Lung microvascular endothelial cell (primary cell): ENCODE measurements around the gene ZNF763. TPM values are rescaled to one million over a fixed set of nuclear protein-coding genes. Genes with fewer than 3 reads are reported as not detected.
"Not testable (repeated sequence)": the region's sequence is repeated elsewhere in the genome, so short reads cannot be mapped to it uniquely, and the experiment has no call there.

Experiments
- DNase-seq, 2 donors: peaks; one replicate each; pipeline versions ENCODE4 v3.0.0 to v3.0.0-alpha.2; 2010; ENCODE audit warnings: low read depth in 2 of 2
- total RNA-seq: library from RNA; depleted of rRNA; stranded (reverse); fragments of >200 nt; gene quantifications from 2 replicates; pipeline ENCODE4 v1.2.1, GENCODE V29; 2014

Gene ZNF763
- total RNA-seq = 0.65 and 0.79 TPM in 2 replicates

- peak; percentile 51 to 84 for DNase-seq
Measured at GRCh38 chr19:11964858-11965645, at the start of gene ZNF763. Gene ZNF763 (plus strand): TSS chr19:11965040. CDS start chr19:11965209, 169 bp downstream.

GRCh38 chr19:11921852-11922495 lies 42.9 kb upstream of the ZNF763 start:
- DNase-seq = no peak

DNA sequence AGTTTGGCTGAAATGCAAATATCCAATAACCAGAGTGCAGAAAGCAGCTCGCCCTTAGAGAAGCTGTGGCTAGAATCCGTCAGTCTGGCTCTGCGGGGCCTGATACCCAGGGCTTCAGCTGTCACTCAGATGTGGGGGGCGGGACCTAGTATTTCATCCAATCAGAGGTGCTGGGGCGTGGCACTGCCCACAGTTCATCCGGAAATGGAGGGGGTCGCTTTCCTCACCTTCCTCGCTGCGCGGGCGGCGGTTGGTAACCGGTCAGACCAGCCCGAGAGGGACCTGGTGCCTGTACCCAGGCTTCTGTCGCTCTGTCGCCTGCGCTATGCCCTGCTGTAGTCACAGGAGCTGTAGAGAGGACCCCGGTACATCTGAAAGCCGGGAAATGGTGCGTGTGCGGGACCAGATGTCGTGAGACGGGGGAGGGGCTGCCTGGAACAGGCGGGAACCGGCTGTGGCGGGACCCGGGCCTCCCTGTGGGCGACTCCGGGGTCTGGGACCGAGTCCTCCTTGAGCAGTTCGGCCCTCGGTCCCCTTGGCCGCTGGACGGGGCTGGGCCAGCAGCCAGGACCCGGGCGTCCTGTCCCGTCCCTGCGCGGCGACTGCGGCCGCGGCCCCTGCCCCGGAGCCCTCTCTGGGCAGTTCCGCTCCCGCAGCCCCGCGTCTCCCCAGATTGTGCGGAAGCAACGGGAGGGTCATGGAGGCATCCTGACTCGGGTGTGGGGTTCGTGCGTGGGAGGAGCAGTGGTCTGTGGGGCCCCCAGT lies 39.8 kb upstream of the ZNF763 start, which contains the start of gene ZNF700:
Gene ZNF700 (plus strand): TSS at position 222 of the 765 bp plus-strand sequence. CDS start 104 bp downstream, at position 326.
- DNase-seq = peak; percentile 83 to 90

DNA sequence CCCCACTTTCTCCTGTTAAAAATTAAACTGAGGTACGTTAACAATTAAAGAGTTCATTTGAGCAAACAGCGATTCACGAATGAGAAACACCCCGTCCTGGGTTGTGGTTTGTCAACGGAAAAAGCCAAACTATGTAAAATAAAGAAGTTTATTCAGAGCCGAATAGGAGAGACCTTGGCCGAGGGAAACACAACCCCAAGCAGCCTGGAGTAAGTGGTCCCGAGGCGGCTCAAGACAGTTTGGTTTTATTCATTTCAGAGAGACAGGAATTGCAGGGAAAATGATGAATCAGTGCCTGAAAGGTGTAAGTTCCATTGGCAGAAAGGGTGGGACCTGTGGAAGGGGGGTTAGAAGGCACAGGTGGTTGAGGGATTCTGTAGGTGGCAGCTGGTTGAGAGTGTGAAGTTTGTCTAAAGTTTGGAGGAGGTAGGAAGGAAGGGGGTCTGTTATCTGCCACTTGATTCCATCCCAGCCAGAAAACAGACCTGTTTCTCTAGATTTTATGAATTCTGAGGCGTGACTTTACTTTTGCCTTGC lies 39.1 kb upstream of the ZNF763 start:
- DNase-seq = not testable (repeated sequence)

- no peak for DNase-seq
Measured at GRCh38 chr19:11927227-11927626, 37.6 kb upstream of the ZNF763 start.

DNA sequence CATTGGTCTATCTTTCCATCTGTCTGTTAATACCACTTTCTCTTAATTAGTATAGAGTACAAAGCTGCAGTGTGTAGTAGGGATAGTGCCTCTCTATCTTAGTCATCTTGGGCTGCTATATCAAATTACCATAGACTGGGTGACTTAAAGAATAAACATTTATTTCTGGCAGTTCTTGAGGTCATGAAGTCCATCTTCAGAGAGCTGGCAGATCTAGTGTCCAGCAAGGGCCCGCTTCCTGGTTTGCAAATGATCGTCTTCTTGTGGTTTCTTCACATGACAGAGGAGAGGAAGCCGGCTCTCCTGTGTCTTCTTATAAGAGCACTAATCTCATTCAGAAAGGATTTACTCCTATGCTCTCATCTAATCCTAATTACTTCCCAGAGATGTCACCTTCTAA lies 33.8 kb upstream of the ZNF763 start:
- no peak for DNase-seq

DNA sequence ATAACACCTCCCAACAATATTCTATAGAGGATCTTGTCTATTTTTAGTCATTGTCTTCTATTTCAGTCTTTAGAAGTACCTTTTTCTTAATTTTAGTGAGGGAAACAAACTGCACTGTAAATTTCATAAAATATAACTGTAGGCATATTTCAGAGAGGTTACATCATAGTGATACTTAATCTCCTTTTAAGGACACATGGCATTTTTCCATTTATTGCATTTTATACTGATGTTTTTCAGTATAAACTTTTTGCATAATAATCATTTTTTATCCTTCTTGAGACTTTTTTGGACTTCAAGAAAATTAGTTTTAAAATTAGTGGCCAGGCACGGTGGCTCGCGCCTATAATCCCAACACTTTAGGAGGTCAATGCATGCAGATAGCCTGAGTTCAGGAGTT lies 33.3 kb upstream of the ZNF763 start:
- DNase-seq = no peak

DNA sequence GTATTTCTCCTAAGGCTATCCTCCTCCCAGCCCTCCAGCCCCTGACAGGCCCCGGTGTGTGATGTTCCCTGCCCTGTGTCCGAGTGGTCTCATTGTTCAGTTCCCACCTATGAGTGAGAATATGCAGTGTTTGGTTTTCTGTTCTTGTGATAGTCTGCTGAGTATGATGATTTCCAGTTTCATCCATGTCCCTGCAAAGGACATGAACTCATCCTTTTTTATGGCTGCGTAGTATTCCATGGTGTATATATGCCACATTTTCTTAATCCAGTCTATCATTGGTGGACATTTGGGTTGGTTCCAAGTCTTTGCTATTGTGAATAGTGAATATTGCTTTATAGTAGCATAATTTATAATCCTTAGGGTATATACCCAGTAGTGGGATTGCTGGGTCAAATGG lies 29.0 kb upstream of the ZNF763 start:
- DNase-seq = not testable (repeated sequence)

- DNase-seq = not testable (repeated sequence)
Measured at GRCh38 chr19:11938383-11938782, 26.5 kb upstream of the ZNF763 start.

DNA sequence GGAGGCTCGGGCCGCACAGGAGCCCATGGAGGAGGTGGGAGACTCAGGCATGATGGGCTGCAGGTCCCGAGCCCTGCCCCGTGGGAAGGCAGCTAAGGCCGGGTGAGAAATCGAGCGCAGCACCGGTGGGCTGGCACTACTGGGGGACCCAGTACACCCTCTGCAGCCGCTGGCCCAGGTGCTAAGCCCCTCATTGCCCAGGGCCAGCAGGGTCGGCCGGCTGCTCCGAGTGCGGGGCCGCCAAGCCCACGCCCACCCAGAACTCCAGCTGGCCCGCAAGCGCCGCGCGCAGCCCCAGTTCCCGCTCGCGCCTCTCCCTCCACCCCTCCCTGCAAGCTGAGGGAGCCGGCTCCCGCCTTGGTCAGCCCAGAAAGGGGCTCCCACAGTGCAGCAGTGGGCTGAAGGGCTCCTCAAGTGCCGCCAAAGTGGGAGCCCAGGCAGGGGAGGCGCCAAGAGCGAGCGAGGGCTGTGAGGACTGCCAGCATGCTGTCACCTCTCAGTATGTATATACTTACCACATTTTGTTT lies 23.4 kb upstream of the ZNF763 start:
- DNase-seq = not testable (repeated sequence)

DNA sequence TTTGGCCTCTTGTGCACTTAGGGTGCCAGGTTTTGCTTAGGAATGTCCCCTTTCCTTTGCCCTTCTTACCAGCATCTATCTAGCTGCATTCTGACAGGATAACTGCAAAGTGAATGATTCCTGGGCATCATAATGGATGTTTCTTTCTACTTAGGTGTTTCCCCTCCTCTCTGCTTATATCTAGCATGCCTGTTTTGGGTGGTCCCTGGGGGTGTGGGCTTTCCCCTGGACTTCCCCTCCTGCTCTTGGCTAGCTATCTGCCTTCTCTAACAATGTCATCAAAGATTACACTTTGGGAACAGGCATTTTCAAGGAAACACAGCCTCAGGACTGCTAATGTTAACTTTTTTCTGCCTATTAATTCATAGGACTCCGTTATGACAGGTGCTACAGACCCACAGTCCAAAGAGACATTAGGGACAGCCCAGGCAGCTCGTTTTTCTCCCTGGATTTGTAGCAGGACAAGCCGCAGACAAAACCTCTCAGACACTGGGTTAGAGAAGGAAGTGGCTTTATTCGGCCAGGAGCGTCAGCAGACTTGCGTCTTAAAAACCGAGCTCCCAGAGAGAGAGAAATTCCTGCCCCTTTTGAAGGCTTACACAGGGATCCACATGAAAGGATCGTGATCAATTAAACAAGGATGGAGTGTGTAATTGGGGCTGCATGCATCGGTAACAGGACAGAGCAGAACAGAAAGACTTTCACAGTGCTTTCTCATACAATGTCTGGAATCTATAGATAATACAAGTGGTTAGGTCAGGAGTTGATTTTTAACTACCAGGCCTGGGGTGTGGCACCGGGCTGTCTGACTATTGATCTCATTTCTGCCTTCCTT lies 22.6 kb upstream of the ZNF763 start:
- DNase-seq = no peak

- DNase-seq = peak in 1 of 2 donors; percentile 5
Measured at GRCh38 chr19:11942843-11943108, 22.1 kb upstream of the ZNF763 start.

DNA sequence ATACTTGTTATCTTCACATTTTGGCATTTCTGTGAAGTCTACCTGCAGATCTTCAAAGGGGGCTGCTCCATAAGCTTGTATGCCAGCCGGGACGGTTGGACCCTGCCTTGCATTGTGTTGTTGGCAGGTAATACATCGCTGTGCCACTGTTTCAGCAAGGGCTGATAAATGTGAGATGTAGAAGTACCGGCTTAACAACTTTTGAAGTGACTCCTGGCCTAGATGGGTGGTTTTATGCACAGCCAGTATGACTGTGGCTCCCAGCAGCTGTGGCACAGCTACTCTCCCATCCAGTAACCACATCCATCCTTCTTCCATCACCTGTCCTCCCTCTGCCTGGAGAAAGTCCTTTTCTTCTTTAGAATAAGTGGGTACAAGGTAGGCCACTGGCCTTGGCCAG lies 20.2 kb upstream of the ZNF763 start:
- DNase-seq = no peak

DNA sequence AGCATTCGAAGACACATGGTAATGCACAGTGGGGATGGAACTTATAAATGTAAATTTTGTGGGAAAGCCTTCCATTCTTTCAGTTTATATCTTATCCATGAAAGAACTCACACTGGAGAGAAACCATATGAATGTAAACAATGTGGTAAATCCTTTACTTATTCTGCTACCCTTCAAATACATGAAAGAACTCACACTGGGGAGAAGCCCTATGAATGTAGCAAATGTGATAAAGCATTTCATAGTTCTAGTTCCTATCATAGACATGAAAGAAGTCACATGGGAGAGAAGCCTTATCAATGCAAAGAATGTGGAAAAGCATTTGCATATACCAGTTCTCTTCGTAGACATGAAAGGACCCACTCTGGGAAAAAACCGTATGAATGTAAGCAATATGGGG lies 16.2 kb upstream of the ZNF763 start:
- DNase-seq = no peak

- DNase-seq = no peak
Measured at GRCh38 chr19:11949201-11949600, 15.6 kb upstream of the ZNF763 start.

DNA sequence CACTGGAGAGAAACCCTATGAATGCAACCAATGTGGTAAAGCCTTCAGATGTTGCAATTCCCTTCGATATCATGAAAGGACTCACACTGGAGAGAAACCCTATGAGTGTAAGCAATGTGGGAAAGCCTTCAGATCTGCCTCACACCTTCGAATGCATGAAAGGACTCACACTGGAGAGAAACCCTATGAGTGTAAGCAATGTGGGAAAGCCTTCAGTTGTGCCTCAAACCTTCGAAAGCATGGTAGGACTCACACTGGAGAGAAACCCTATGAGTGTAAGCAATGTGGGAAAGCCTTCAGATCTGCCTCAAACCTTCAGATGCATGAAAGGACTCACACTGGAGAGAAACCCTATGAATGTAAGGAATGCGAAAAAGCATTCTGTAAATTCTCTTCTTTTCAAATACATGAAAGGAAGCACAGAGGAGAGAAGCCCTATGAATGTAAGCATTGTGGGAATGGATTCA lies 15.2 kb upstream of the ZNF763 start:
- DNase-seq = not testable (repeated sequence)

DNA sequence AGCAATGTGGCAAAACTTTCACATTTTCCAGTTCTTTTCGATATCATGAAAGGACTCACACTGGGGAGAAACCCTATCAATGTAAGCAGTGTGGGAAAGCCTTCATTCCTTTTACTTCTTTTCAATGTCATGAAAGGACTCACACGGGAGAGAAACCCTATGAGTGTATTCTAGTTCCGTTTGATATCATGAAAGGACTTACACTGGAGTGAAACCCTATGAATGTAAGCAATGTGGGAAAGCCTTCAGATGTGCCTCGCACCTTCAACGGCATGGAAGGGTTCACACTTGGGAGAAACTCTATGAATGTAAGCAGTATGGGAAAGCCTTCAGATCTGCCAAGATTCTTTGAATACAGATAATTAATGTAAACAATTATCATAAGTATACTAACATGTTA lies 14.5 kb upstream of the ZNF763 start:
- DNase-seq = no peak

DNA sequence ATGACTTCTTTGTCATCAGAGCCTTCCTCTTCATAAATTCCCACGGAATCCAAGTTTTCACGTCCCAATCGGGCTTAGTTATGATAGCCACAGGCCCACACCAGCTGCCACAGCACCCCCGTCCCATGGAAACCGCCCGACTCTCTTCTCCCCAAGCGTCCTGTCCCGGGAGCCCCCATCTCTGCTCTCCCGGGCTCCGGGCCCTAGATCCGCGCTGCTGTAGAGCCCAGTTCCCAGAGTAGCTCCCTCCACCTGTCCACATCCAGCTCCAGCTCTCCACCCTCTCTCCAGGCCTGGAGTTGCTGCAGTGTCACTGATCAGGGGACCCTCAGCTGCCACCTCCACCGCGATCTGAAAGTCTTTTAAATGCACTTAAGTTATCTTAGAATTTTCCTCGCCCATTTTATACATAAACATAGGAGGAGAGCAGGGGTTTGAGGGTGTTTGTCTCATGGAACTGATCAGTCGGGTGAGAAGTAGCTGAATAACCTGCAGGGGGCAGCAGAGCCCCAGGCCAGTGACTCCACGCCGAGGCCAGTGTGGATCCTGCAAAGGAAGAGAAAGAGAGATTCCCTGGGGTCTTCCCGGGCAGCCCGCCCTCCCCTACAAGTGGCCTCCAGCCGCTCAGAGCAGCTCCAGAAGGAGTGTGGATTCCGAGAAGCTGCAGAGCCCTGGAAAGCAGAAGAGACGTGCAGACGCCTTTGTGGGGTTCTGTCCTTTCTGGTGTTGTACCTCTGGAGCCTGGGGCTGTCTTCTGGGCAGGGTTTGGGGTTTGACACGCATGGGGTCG lies 1.1 kb upstream of the ZNF763 start:
- DNase-seq = peak; percentile 56 to 65

GRCh38 chr19:11964496-11964857 lies 363 bp upstream of the ZNF763 start:
- no peak for DNase-seq

DNA sequence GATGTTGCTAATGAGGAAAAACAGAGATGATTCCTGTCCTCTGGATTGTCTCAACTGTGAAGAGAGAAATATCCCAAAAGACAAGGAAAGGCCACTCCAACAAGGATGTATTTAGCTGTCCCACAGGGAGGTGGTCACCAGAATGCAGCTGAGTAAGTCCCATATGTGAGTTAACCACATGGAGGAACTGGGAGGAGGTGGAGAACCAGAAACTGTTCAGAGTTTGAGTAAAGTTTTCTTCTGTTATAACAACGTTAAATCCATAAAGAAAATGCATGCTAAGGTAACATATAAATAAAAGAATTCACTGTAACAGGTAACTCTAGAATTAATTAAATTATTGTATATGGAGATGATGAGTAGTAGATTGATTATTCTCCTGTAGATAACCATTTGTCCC lies 5.3 kb downstream of the ZNF763 start:
- DNase-seq = no peak
